Smooth muscle cell (in vitro differentiated cells): ENCODE measurements around the gene LMNB1. TPM values are rescaled to one million over a fixed set of nuclear protein-coding genes. Genes with fewer than 3 reads are reported as not detected.
"Not testable (repeated sequence)": the region's sequence is repeated elsewhere in the genome, so short reads cannot be mapped to it uniquely, and the experiment has no call there.

Experiments
- DNase-seq: peaks from one replicate; lab custom pipeline; 2025; ENCODE audit not compliant: unreplicated experiment; lab: John Stamatoyannopoulos, UW
- H2AFZ ChIP-seq: fragments of 200-600 bp; sonication (generic); 2 replicates; pipeline ENCODE4 v1.6.0; 2016; ENCODE audit warnings: antibody characterized with exemption, low read depth, mild to moderate bottlenecking
- H3F3A ChIP-seq: fragments of 200-600 bp; sonication (generic); 2 replicates; pipeline ENCODE4 v1.6.0; 2017; ENCODE audit warnings: antibody characterized with exemption, low read depth
- H3K27ac ChIP-seq: fragments of 200-600 bp; sonication (generic); 2 replicates; pipeline ENCODE4 v1.5.1; 2016; ENCODE audit warnings: low read depth, mild to moderate bottlenecking
- H3K27me3 ChIP-seq: fragments of 200-600 bp; sonication (generic); 2 replicates; pipeline ENCODE4 v1.6.1; 2016; ENCODE audit warnings: low read depth, mild to moderate bottlenecking
- H3K36me3 ChIP-seq: fragments of 200-600 bp; sonication (generic); 2 replicates; pipeline ENCODE4 v1.5.1; 2016; ENCODE audit warnings: low read depth
- H3K4me1 ChIP-seq: fragments of 200-600 bp; sonication (generic); 2 replicates; pipeline ENCODE4 v1.5.1; 2016; ENCODE audit warnings: low read depth
- H3K4me2 ChIP-seq: fragments of 200-600 bp; sonication (generic); 2 replicates; pipeline ENCODE4 v1.6.0; 2016; ENCODE audit warnings: mild to moderate bottlenecking
- H3K4me3 ChIP-seq: fragments of 200-600 bp; sonication (generic); 2 replicates; pipeline ENCODE4 v1.5.1; 2016; ENCODE audit warnings: mild to moderate bottlenecking
- H3K79me2 ChIP-seq: fragments of 200-600 bp; sonication (generic); 2 replicates; pipeline ENCODE4 v1.6.0; 2016; ENCODE audit warnings: low read depth, mild to moderate bottlenecking
- H3K9ac ChIP-seq: fragments of 200-600 bp; sonication (generic); 2 replicates; pipeline ENCODE4 v1.6.0; 2016; ENCODE audit warnings: low read depth
- H3K9me3 ChIP-seq: fragments of 200-600 bp; sonication (generic); replicated peaks from 2 replicates; pipeline ENCODE4 v1.5.1; 2016; ENCODE audit warnings: low read depth
- H4K20me1 ChIP-seq: fragments of 200-600 bp; sonication (generic); 2 replicates; pipeline ENCODE4 v1.6.0; 2016; ENCODE audit warnings: low read depth
- CTCF ChIP-seq: fragments of 200-600 bp; sonication (generic); IDR thresholded peaks from 2 replicates; pipeline ENCODE4 v1.5.1; 2017; ENCODE audit warnings: borderline replicate concordance, mild to moderate bottlenecking, antibody characterized with exemption; ENCODE audit not compliant: insufficient read depth, poor library complexity, severe bottlenecking
- WGBS: methylation state at CpG from one replicate; pipeline ENCODE4 v1.1.7; 2016; ENCODE audit warnings: low lambda C conversion rate; 5-methylcytosine and 5-hydroxymethylcytosine counted together
- polyA plus RNA-seq: library from polyadenylated mRNA; unstranded; fragments of >200 nt; fragmentation: Nextera tagmentation; extraction: Ambion mirVana; gene quantifications from 2 replicates; pipeline ENCODE4 v1.2.1, GENCODE V29; 2016
- total RNA-seq: library from RNA; depleted of rRNA; stranded (reverse); fragments of >200 nt; gene quantifications from 2 replicates; pipeline ENCODE4 v1.2.3, GENCODE V29; 2014

LMNB1 gene
- total and polyA plus RNA-seq, 2 experiments from 2014 or later = 8.4 to 32.5 TPM

- Histone ChIP-seq H3K27ac (no peak overlapping the region), H3K4me2 (no peak overlapping the region), H4K20me1 (no peaks in the 10 kb centered on the region), H2AFZ (no peak overlapping the region), H3K79me2 (no peaks in the 10 kb centered on the region), H3F3A (no peaks in the 10 kb centered on the region), H3K4me3 (no peak overlapping the region), H3K36me3 (no peaks in the 10 kb centered on the region), H3K4me1 (no peaks in the 10 kb centered on the region), H3K9ac (no peak overlapping the region), H3K27me3 (no peaks in the 10 kb centered on the region), H3K9me3 (no peaks in the 10 kb centered on the region)
- TF ChIP-seq CTCF = no peak
- 88% methylated on average over 2 of the region's 2 CpGs for WGBS
- no peak for DNase-seq
These were observed 59.8 kb downstream of the LMNB1 start for GRCh38 chr5:126836778-126837177.

- no peaks in the 10 kb centered on the region for H3K27me3 ChIP-seq
- no peak for DNase-seq
- H3K4me2 ChIP-seq = peak overlapping the region; percentile 64
- H3K9ac ChIP-seq = no peak overlapping the region
- no peak overlapping the region for H2AFZ ChIP-seq
- H3K9me3 ChIP-seq = no peaks in the 10 kb centered on the region
- H3K36me3 ChIP-seq = no peaks in the 10 kb centered on the region
- H3K4me3 ChIP-seq = no peak overlapping the region
- no peak for TF ChIP-seq CTCF
- H3K79me2 ChIP-seq = no peaks in the 10 kb centered on the region
- no peaks in the 10 kb centered on the region for H3K4me1 ChIP-seq
- no peak overlapping the region for H3K27ac ChIP-seq
- H3F3A ChIP-seq = no peaks in the 10 kb centered on the region
- WGBS = 96% methylated on average over 4 of the region's 4 CpGs
- H4K20me1 ChIP-seq = no peaks in the 10 kb centered on the region
These were observed 60.3 kb downstream of the LMNB1 start for GRCh38 chr5:126837242-126837641.

GRCh38 chr5:126837906-126838539 is 61.1 kb downstream of the LMNB1 start:
- Histone ChIP-seq H3K79me2 (no peaks in the 10 kb centered on the region), H3K4me2 (peak overlapping the region; percentile 64), H3K4me1 (no peaks in the 10 kb centered on the region), H2AFZ (no peak overlapping the region), H4K20me1 (no peaks in the 10 kb centered on the region), H3K9ac (no peak overlapping the region), H3K4me3 (no peak overlapping the region), H3K9me3 (no peaks in the 10 kb centered on the region), H3F3A (no peaks in the 10 kb centered on the region), H3K27ac (no peak overlapping the region), H3K27me3 (peaks cover 2% of the 10 kb centered on the region), H3K36me3 (no peaks in the 10 kb centered on the region)
- no peak for DNase-seq
- TF ChIP-seq CTCF = peak; percentile 48
- WGBS = 49% methylated on average over 7 of the region's 7 CpGs

GRCh38 chr5:126839407-126839806 is 62.5 kb downstream of the LMNB1 start:
- H3F3A ChIP-seq, H3K79me2 ChIP-seq, DNase-seq, H3K4me3 ChIP-seq, H3K36me3 ChIP-seq, H3K9me3 ChIP-seq, H3K9ac ChIP-seq, H3K4me2 ChIP-seq, H2AFZ ChIP-seq, H3K27ac ChIP-seq, H4K20me1 ChIP-seq, H3K4me1 ChIP-seq: not testable (repeated sequence)
- WGBS = 87% methylated on average over 7 of the region's 7 CpGs
- peaks cover 14% of the 10 kb centered on the region for H3K27me3 ChIP-seq

GRCh38 chr5:126843375-126843774 is 66.4 kb downstream of the LMNB1 start:
- not testable (repeated sequence) for H3K4me3 ChIP-seq, H4K20me1 ChIP-seq, H3K36me3 ChIP-seq, DNase-seq, H3K27ac ChIP-seq, H3K9me3 ChIP-seq, H2AFZ ChIP-seq, H3K9ac ChIP-seq, H3K4me2 ChIP-seq, H3F3A ChIP-seq, H3K79me2 ChIP-seq
- peaks cover 21% of the 10 kb centered on the region for H3K4me1 ChIP-seq
- 30% methylated on average over 11 of the region's 11 CpGs for WGBS
- peaks cover 17% of the 10 kb centered on the region for H3K27me3 ChIP-seq

- not testable (repeated sequence) for DNase-seq, H3K27ac ChIP-seq, H3K4me3 ChIP-seq, H4K20me1 ChIP-seq, H3K36me3 ChIP-seq, H2AFZ ChIP-seq, H3K79me2 ChIP-seq, H3F3A ChIP-seq, H3K9ac ChIP-seq, H3K9me3 ChIP-seq
- H3K4me1 ChIP-seq = peaks cover 30% of the 10 kb centered on the region
- H3K4me2 ChIP-seq = peak overlapping the region; percentile 40
- 19% methylated on average over 14 of the region's 14 CpGs for WGBS
- H3K27me3 ChIP-seq = peaks cover 17% of the 10 kb centered on the region
These were observed 68.6 kb downstream of the LMNB1 start for GRCh38 chr5:126845470-126846070.
